Small intestine (tissue), 16 donors: Measurements from ENCODE around the gene ADIPOQ. TPM values are rescaled to one million over a fixed set of nuclear protein-coding genes. Genes with fewer than 3 reads are reported as not detected.
"Not testable (repeated sequence)": the region's sequence is repeated elsewhere in the genome, so short reads cannot be mapped to it uniquely, and the experiment has no call there.

ENCODE experiments used
- DNase-seq, 2 donors: peaks; one replicate each; pipeline versions ENCODE4 v3.0.0 to v3.0.0-alpha.2; 2013
- FAIRE-seq: peaks from 2 replicates; lab custom pipeline; 2012; peaks lifted over from hg19 to GRCh38; lab: Jason Lieb, UNC
- H3K27ac ChIP-seq, 3 donors: one replicate each; pipeline ENCODE4 v1.5.1; 2013; ENCODE audit warnings: low read length in 2 of 3, mild to moderate bottlenecking in 2 of 3, control low read depth in 1 of 3, inconsistent platforms in 1 of 3, low read depth in 1 of 3, moderate library complexity in 1 of 3
- H3K27me3 ChIP-seq, 3 donors: one replicate each; pipeline ENCODE4 v1.6.1; 2013; ENCODE audit warnings: low read length in 3 of 3, inconsistent platforms in 1 of 3; ENCODE audit not compliant: control insufficient read depth in 3 of 3, insufficient read depth in 3 of 3
- H3K36me3 ChIP-seq, 3 donors: one replicate each; pipeline ENCODE4 v1.6.1; 2013; ENCODE audit warnings: low read length in 3 of 3, inconsistent platforms in 1 of 3, low read depth in 1 of 3, mild to moderate bottlenecking in 1 of 3, moderate library complexity in 1 of 3; ENCODE audit not compliant: control insufficient read depth in 3 of 3, insufficient read depth in 2 of 3
- H3K4me1 ChIP-seq, 3 donors: one replicate each; pipeline ENCODE4 v1.6.1; 2013; ENCODE audit warnings: low read length in 2 of 3, inconsistent platforms in 1 of 3, low read depth in 1 of 3, mild to moderate bottlenecking in 1 of 3, moderate library complexity in 1 of 3; ENCODE audit not compliant: control insufficient read depth in 3 of 3, insufficient read depth in 2 of 3
- H3K4me3 ChIP-seq, 3 donors: one replicate each; pipeline ENCODE4 v1.5.1; 2013; ENCODE audit warnings: low read length in 3 of 3, control low read depth in 1 of 3, inconsistent platforms in 1 of 3, low read depth in 1 of 3, mild to moderate bottlenecking in 1 of 3, moderate library complexity in 1 of 3
- H3K9me3 ChIP-seq, 2 donors: one replicate each; pipeline ENCODE4 v1.6.1; 2013; ENCODE audit warnings: low read depth in 1 of 2, low read length in 1 of 2; ENCODE audit not compliant: control insufficient read depth in 2 of 2, insufficient read depth in 1 of 2
- WGBS, 3 donors: extraction: QIAGEN DNeasy Blood & Tissue Kit; methylation state at CpG; one replicate each; pipeline ENCODE4 v1.1.7; 2013; 5-methylcytosine and 5-hydroxymethylcytosine counted together
- long read RNA-seq, 10 donors: transcript quantifications; one replicate each; lab custom pipeline, GENCODE V29; 2026
- polyA plus RNA-seq, 4 donors: library from polyadenylated mRNA; stranded (reverse) in 3 of 4; unstranded in 1 of 4; fragments of 200-250 nt in 3 of 4; fragments of 120-200 nt in 1 of 4; gene quantifications; one replicate each; pipeline versions ENCODE4 v1.2.1 to v1.2.3, GENCODE V29; 2013
- donor health status: healthy with polysubstance abuse.
- donor health status: control.
- donor health status: control.
- donor health status: Bipolar disorder and iron deficiency.
- donor health status: healthy.

The ADIPOQ gene
- 10 to 100 TPM in 1 of 4 donors, under 1 TPM in 2, not detected in 1; 0.22 to 34.5 (median 0.54) TPM for polyA plus RNA-seq
- long read RNA-seq, donor 1 = 0 reads
- long read RNA-seq, donor 2 = 0 reads
- long read RNA-seq, donor 3 = 0 reads
- long read RNA-seq, donor 4 = 0 reads
- long read RNA-seq, donor 5 = 0 reads
- long read RNA-seq, donor 6 = 0 reads
- long read RNA-seq, donor 7 = 0 reads
- long read RNA-seq, donor 8 = 0 reads
- long read RNA-seq, donor 9 = 0 reads
- long read RNA-seq, donor 10 = 0 reads

DNA sequence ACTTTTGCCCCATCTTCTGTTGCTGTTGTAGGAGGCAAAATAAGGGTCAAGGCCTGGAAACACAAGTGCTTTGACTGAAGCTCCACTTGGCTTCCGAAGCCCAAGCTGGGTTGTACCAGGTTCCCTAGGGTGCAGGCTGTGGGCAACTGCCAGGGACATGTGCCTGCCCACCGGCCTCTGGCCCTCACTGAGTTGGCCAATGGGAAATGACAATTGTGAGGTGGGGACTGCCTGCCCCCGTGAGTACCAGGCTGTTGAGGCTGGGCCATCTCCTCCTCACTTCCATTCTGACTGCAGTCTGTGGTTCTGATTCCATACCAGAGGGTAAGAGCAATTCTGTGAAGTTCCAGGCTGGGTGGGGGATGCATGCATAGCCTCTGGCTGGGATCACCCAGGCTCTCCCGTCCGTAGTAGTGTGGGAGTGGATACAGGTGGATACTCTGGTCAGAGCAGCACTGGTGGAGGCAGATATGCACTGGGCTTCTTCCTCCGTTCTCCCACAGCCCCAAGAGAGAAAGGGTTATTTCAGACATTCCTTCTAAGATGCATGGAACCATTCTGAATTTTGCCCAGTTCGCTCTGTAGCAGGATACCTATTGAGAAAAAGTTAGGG lies at the start of gene ADIPOQ:
Gene ADIPOQ (plus strand): TSS at position 285 of the 613 bp plus-strand sequence. CDS start 10,349 bp downstream, outside the sequence.
- Histone ChIP-seq H3K27me3 (peaks cover 0 to 7% (median 2%) of the 10 kb centered on the region in 3 donors), H3K4me3 (no peak within 1 kb of the TSS)
- 80 to 86% (median 85%) methylated on average over 7 of the region's 7 CpGs for WGBS, 3 donors

DNA sequence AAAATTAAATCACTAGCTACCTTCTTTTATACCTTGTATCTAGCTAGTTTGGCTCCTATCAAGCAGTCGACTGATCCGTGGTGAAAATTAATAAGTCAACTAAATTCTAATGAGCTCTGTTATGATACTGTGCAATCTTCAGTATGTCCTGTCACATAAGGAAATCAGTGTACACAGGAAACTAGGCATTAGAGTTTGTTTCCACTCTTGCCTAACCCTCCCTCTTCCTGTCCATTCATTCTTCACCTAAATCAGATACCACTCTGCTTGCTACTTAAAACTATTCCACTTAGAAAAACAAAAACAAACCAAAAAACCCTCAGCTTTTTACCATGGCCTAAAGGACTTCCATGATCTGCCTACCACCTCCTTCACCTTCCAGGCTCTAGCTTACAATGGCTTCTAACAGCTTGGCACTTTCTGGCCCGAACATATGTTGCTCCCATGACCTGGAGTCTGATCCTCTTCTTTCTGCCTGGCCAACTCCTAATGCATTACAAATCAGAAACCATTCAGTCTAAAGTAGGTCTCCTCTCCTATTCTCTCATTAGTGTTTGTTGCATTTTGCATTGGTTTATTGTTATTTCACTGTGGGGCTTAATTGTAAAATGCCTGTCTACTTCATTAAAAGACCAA lies 44.2 kb upstream of the ADIPOQ start:
- Histone ChIP-seq H3K4me1 (no peaks in the 10 kb centered on the region), H3K9me3 (no peaks in the 10 kb centered on the region), H3K27me3 (no peaks in the 10 kb centered on the region), H3K36me3 (peaks cover 0 to 19% (median 0%) of the 10 kb centered on the region in 3 donors), H3K27ac (no peak overlapping the region), H3K4me3 (no peak overlapping the region)
- FAIRE-seq = no peak
- WGBS, 3 donors = 85 to 93% (median 91%) methylated on average over 3 of the region's 3 CpGs
- DNase-seq = no peak

More for the DNA sequence above, at the start of gene ADIPOQ:
- Histone ChIP-seq H3K36me3 (no peaks in the 10 kb centered on the region), H3K4me1 (no peaks in the 10 kb centered on the region), H3K27ac (no peak within 1 kb of the TSS), H3K9me3 (no peaks in the 10 kb centered on the region)
- DNase-seq (no peak), FAIRE-seq (no peak)

DNA sequence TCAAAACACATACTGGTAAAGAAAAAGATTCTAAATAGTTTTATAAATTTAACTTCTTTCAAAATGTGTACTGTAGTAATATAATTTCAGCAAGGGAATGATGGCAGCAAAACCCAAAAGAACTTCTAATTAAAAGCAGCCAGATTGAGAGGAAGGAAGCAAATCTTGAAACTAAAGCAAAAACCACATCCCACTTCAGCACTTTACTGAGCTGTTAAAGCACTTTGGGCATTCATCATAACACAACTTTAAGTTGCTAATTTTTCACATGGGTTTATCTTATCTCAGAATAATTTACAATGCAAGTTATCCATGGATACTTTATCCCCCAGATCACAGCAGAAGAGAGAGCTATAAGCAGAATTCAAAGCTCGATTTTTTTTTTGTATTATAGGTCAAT lies 42.2 kb upstream of the ADIPOQ start:
- Histone ChIP-seq H3K4me1 (peaks cover 0 to under 1% (median 0%) of the 10 kb centered on the region in 3 donors), H3K36me3 (peaks cover 0 to 23% (median 0%) of the 10 kb centered on the region in 3 donors), H3K27me3 (no peaks in the 10 kb centered on the region), H3K27ac (no peak overlapping the region), H3K4me3 (no peak overlapping the region), H3K9me3 (no peaks in the 10 kb centered on the region)
- 73 to 91% (median 74%) methylated on average over 1 of the region's 1 CpG for WGBS, 3 donors
- FAIRE-seq (no peak), DNase-seq (no peak)

DNA sequence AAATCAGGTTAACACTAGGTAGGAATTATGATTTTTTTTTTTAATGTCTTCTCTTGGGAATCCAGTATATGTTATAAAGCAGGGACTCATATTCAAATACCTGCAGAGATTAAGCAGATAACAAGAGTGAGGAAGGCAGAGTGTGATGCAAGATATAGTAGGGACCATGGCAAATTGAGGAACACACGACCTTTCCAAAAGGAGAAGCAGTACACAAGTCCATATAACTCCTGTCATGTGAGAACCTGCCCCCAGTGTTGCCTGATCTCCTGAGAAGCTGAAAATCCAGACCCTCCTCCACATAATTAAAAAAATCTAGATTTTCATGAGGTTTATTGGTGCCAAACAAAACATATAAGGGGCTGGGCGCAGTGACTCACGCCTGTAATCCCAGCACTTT lies 39.8 kb upstream of the ADIPOQ start:
- FAIRE-seq = no peak
- 85 to 89% (median 88%) methylated on average over 3 of the region's 3 CpGs for WGBS, 3 donors

DNA sequence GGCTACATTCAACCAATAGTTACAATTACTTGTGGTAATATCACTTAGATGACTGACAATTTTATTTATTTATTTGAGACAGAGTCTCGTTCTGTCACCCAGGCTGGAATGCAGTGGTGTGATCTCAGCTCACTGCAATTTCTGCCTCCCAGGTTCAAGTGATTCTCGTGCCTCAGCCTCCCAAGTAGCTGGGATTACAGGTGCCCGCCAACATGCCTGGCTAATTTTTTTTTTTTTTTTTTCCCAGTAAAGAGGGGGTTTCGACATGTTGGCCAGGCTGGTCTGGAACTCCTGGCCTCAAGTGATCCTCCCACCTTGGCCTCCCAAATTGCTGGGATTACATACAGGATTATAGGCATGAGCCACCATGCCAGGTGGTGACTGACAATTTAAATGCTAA lies 39.1 kb upstream of the ADIPOQ start:
- not testable (repeated sequence) for H3K4me1 ChIP-seq, H3K9me3 ChIP-seq, H3K27me3 ChIP-seq, DNase-seq, FAIRE-seq, H3K4me3 ChIP-seq, H3K27ac ChIP-seq
- 87 to 94% (median 93%) methylated on average over 4 of the region's 4 CpGs for whole genome bisulfite sequencing, 3 donors
- H3K36me3 ChIP-seq = peaks cover 0 to 20% (median 0%) of the 10 kb centered on the region in 3 donors

More for the DNA sequence above, 39.8 kb upstream of the ADIPOQ start:
- no peak for DNase-seq
- H3K27ac ChIP-seq = no peak overlapping the region
- peaks cover 0 to 8% (median 7%) of the 10 kb centered on the region in 3 donors for H3K4me1 ChIP-seq
- peaks cover 0 to 20% (median 0%) of the 10 kb centered on the region in 3 donors for H3K36me3 ChIP-seq
- no peaks in the 10 kb centered on the region for H3K27me3 ChIP-seq
- no peak overlapping the region for H3K4me3 ChIP-seq
- no peaks in the 10 kb centered on the region for H3K9me3 ChIP-seq

DNA sequence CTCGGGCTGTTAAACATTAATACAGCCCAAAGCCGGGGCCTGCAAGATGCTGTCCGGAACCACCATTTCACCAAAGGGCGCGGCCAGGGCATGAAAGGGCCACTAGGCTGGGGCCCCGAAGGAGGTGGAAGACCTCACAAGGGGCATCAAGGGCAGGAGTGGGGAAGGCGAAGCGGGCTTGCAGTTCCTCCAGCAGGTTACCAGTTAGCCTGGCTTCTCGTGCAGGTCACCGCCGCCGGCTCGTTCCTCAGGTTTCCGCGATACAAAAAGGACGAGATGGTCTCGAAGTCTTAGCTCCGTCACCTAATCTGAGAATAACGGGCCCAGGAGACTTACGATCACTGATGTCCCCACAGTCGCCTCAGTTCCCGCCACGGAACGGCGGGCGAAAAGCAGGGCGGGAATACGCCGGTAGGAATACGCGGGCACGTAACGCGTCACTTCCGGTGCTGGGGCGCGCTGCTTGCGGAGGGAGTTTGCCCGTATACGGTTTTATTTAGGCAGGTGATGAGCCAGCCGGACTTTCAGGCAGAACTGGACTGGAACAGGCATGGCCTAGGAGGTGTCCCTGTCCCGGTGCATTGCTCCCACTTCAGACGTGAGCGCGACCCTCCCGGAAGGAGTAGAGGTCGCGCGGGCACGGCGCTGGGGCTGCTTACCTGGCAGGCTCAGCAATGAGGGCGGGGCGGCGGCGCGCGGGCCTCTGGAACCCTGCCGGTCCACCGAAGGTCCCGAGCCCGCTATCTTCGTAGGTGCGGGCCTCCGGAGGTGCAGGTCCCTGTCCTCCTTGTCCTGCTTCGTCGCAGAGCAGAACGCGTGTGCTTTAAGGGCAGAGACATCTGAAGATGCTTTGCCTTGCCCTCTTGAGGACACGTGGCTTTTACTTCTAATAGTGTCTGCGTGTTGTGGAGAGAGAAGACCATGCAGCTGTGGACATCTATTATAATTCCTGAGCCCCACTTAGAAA lies 36.1 kb upstream of the ADIPOQ start, which contains the start of gene RFC4:
Gene RFC4 (minus strand): TSS at position 394 of the 967 bp plus-strand sequence. CDS start 1,769 bp downstream, outside the sequence.
- H3K27ac ChIP-seq = peak within 1 kb of the TSS; percentile 74 to 98 (median 89)
- H3K4me1 ChIP-seq = peaks cover 0 to 8% (median 7%) of the 10 kb centered on the region in 3 donors
- no peaks in the 10 kb centered on the region for H3K27me3 ChIP-seq
- peaks cover 0 to 2% of the 10 kb centered on the region in 2 donors for H3K9me3 ChIP-seq
- H3K36me3 ChIP-seq = peaks cover 0 to 12% (median 0%) of the 10 kb centered on the region in 3 donors
- FAIRE-seq = no peak
- DNase-seq = peak; percentile 83 to 95
- H3K4me3 ChIP-seq = peak within 1 kb of the TSS; percentile 72 to 77 (median 74)
- WGBS, 3 donors = 0% methylated on average over 69 to 70 of the region's 70 CpGs

DNA sequence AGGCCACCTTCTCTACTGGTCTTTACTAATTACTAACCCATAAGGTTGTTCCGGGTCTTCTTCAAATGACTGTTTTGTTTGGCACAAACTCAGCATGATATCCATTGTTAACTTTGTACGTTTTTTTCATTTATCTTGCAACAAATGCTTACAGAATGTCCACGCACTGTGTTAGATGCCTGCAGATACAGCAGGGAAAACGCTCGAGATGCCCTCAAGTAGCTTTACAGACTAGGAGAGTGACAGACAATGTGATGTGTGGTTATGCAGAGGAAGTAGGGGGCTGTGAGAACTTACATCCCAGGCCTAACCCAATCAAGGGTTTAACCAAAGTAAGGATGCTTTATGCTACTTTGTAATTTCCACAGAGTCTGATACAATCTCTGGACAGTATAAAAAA lies 35.3 kb upstream of the ADIPOQ start:
- Histone ChIP-seq H3K9me3 (peaks cover 0 to 2% of the 10 kb centered on the region in 2 donors), H3K27ac (peak overlapping the region in 2 of 3 donors; percentile 89 to 98), H3K36me3 (peaks cover 0 to 12% (median 0%) of the 10 kb centered on the region in 3 donors), H3K4me1 (peaks cover 0 to 8% (median 7%) of the 10 kb centered on the region in 3 donors), H3K27me3 (no peaks in the 10 kb centered on the region), H3K4me3 (peak overlapping the region in 2 of 3 donors; percentile 72 to 77)
- WGBS, 3 donors = 31 to 40% (median 35%) methylated on average over 5 of the region's 5 CpGs
- FAIRE-seq (no peak), DNase-seq (no peak)
